WERI-Rb-1 (cell line): ENCODE measurements around the gene PPP5C.
A peak's percentile ranks its signal among the peaks of the same experiment; 100 is the strongest.
"Not testable (repeated sequence)": the region's sequence is repeated elsewhere in the genome, so short reads cannot be mapped to it uniquely, and the experiment has no call there.

Experiments
- DNase-seq: peaks from one replicate; pipeline ENCODE4 v3.0.0-alpha.2; 2020
- H3K27ac ChIP-seq: fragments of 250-450 bp; sonication (Bioruptor Pico); 2 replicates; pipeline ENCODE4 v1.5.1; 2020; ENCODE audit warnings: mild to moderate bottlenecking, moderate library complexity
- H3K27me3 ChIP-seq: fragments of 250-450 bp; sonication (Bioruptor Pico); 2 replicates; pipeline ENCODE4 v1.5.1; 2021; ENCODE audit warnings: mild to moderate bottlenecking, low read depth, moderate library complexity; ENCODE audit not compliant: insufficient read depth, severe bottlenecking
- H3K36me3 ChIP-seq: fragments of 250-450 bp; sonication (Bioruptor Pico); 2 replicates; pipeline ENCODE4 v1.5.1; 2020; ENCODE audit warnings: mild to moderate bottlenecking, moderate library complexity
- H3K4me3 ChIP-seq: 2 replicates; pipeline ENCODE4 v1.5.1; 2011; ENCODE audit warnings: low read depth, mild to moderate bottlenecking, control low read depth, low read length
- H3K9me3 ChIP-seq: fragments of 250-450 bp; sonication (Bioruptor Pico); 2 replicates; pipeline ENCODE4 v1.5.1; 2021; ENCODE audit warnings: mild to moderate bottlenecking, moderate library complexity; ENCODE audit not compliant: severe bottlenecking
- TF ChIP-seq, protein P1 (sequence below): IDR thresholded peaks from 2 replicates; pipeline ENCODE4 v1.5.1; 2011; ENCODE audit warnings: low read depth, mild to moderate bottlenecking, control low read depth, inconsistent platforms, low read length

Gene PPP5C

DNA sequence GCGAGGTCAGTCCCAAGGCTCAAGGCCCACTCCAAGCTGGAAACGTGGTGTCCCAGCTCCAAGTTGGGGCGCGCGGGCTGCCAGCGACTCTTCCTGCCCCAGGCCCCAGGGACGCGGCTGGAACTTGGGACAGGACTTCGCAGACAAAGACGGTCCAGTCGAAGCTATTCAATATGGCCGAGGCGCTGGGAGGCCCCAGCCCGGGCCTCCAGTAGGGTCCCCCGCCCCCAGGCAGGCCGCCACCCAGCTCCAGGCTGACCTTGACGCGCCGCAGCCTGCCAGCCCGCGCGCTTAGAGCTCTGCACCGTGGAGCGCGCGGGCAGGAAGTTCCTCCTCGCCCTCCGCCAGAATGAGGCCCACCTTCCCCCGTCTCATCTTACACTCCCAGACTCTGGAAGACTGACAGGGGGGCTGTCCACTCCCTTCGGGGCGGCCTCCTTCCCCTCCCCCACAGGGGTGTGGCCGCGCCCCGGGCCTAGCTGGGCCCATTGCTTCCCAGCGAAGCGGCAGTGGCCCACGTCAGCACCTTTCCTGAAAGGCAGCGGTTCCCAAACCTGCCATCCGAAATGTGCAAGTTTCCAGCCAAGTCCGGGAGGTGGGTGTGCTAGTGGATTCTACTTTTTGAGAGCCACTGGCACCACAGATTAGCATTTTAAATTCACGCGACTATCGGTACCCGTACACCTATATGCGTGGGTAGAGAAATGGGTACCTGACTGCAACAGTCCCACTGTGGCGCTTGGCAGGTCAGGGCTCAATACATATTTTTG, 66.6 kb downstream of the PPP5C start, which contains the start of gene CCDC8:
Gene CCDC8, minus strand, starts transcription at position 303 of the 770 bp plus-strand sequence. CDS start 754 bp downstream, outside the sequence.
- TF ChIP-seq, protein P1, sequence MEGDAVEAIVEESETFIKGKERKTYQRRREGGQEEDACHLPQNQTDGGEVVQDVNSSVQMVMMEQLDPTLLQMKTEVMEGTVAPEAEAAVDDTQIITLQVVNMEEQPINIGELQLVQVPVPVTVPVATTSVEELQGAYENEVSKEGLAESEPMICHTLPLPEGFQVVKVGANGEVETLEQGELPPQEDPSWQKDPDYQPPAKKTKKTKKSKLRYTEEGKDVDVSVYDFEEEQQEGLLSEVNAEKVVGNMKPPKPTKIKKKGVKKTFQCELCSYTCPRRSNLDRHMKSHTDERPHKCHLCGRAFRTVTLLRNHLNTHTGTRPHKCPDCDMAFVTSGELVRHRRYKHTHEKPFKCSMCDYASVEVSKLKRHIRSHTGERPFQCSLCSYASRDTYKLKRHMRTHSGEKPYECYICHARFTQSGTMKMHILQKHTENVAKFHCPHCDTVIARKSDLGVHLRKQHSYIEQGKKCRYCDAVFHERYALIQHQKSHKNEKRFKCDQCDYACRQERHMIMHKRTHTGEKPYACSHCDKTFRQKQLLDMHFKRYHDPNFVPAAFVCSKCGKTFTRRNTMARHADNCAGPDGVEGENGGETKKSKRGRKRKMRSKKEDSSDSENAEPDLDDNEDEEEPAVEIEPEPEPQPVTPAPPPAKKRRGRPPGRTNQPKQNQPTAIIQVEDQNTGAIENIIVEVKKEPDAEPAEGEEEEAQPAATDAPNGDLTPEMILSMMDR = no peak
- no peaks in the 10 kb centered on the region for H3K9me3 ChIP-seq
- H3K36me3 ChIP-seq = no peaks in the 10 kb centered on the region
- no peak within 1 kb of the TSS for H3K27ac ChIP-seq
- no peaks in the 10 kb centered on the region for H3K27me3 ChIP-seq
- H3K4me3 ChIP-seq = no peak within 1 kb of the TSS
- DNase-seq = no peak

GRCh38 chr19:46414899-46415298, 68.0 kb downstream of the PPP5C start:
- H3K36me3 ChIP-seq, H3K9me3 ChIP-seq, DNase-seq, H3K27me3 ChIP-seq, H3K4me3 ChIP-seq: not testable (repeated sequence)
- peak overlapping the region; percentile 95; the same call in 1 of the 2 replicates for H3K27ac ChIP-seq

- not testable (repeated sequence) for H3K27me3 ChIP-seq, H3K9me3 ChIP-seq, H3K36me3 ChIP-seq
- H3K4me3 ChIP-seq = peak overlapping the region; percentile 49
- peak overlapping the region; percentile 95 for H3K27ac ChIP-seq
- peak; percentile 98 for DNase-seq
These were observed 69.2 kb downstream of the PPP5C start for GRCh38 chr19:46415804-46416709.

- Histone ChIP-seq H3K27ac (no peak overlapping the region), H3K36me3 (no peaks in the 10 kb centered on the region), H3K27me3 (no peaks in the 10 kb centered on the region), H3K9me3 (no peaks in the 10 kb centered on the region), H3K4me3 (no peak overlapping the region)
- TF ChIP-seq, protein P1 = no peak
- DNase-seq = no peak
These were observed 73.2 kb downstream of the PPP5C start for GRCh38 chr19:46420056-46420455.

DNA sequence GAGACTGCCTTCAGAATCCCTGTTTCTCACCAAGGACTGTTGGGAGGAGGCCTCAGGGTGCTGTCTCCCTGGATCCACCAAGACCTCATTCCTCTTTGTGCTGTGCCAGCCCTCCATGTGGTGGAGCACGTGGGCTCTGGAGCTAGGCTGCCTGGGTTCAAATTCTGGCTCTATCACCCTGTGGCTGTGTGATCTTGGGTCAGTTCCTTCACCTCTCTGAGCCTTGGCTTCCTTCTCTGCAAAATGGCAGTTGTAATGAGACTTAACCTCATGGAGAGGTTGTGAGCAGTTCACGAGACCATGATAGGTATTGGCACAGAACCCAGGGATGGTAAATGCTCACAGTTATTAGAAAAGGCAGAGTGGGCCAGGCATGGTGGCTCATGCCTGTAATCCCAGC, 75.5 kb downstream of the PPP5C start:
- no peaks in the 10 kb centered on the region for H3K9me3 ChIP-seq

DNA sequence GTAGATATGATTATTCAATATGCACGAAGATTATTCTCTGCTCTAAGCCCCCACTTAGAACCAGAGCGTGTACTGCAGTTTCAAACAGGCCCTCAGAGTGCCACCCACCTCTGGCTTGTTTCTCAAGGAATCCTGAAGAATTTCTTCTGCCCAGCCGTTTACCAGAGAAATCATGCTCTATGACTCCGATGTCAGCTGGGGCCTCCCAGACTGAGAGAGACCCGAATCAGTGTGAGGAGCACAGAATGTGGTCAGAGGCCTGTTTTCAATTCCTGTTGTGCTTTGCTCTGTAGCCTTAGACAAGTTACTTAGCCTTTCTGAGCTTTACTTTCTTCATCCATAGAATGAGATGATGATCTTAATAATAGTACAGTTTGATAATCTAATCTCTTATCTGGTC, 76.3 kb downstream of the PPP5C start:
- H3K36me3 ChIP-seq = no peaks in the 10 kb centered on the region
- TF ChIP-seq, protein P1 = no peak
- no peaks in the 10 kb centered on the region for H3K27me3 ChIP-seq
- H3K9me3 ChIP-seq = no peaks in the 10 kb centered on the region
- DNase-seq = no peak
- H3K4me3 ChIP-seq = no peak overlapping the region
- no peak overlapping the region for H3K27ac ChIP-seq

More for the DNA sequence above, 75.5 kb downstream of the PPP5C start:
- H3K27me3 ChIP-seq = no peaks in the 10 kb centered on the region
- TF ChIP-seq, protein P1 = no peak
- H3K4me3 ChIP-seq = no peak overlapping the region
- DNase-seq = no peak
- no peaks in the 10 kb centered on the region for H3K36me3 ChIP-seq
- no peak overlapping the region for H3K27ac ChIP-seq
